ENCODE data around the gene CYP3A7. TPM values are rescaled to one million over a fixed set of nuclear protein-coding genes. Genes with fewer than 3 reads are reported as not detected.

Gene CYP3A7
- total and polyA plus RNA-seq, 2 donors (not counting 3 experiments of a cell fraction or from before 2014, with no cell fraction given), result not detected

DNA sequence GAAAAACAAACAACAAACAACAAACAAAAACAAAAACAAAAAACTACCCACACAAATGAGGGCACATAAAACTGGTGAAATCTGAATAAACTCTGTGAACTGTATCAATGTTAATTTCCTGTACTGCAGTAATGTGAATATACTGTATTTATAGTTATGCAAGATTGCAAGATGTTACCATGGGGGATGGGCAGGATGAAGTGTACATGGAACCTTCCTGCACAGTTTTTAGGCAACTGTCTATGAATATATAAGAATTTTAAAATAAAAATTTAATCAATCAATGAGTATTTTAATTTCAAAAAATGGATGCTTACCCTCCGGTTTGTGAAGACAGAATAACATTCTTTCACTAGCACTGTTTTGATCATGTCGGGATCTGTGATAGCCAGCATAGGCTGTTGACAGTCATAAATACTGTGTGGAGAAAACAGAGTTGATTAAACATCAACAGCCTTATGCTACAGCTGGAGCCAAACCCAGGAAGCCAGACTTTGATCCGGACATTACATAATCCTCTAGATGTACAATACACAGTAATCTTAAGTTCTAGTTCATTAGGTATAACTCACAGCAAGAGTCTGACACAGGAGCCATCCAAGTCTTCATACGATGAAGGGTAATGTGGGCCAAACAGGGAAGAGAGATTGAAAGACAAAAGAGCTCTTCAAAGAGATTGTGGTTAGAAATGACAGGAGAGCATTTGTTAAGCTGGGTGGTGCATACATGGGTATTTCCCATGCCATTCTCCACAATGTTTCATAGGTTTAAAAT lies 14.8 kb downstream of the CYP3A7 start:
- no peak overlapping the region for H2AFZ ChIP-seq (ENCODE audit: low read depth, low read length)
- no peaks in the 10 kb centered on the region for H3K4me1 ChIP-seq (ENCODE audit: control insufficient read depth, extremely low read depth, insufficient read depth, low read length)
- H3K9me1 ChIP-seq (replicated peaks; ENCODE audit: control insufficient read depth, extremely low read depth, insufficient read depth, low read length), result no peaks in the 10 kb centered on the region
- POLR2A ChIA-PET, result no interaction called here
- H3K4me3 ChIP-seq (replicated peaks in 1 of 3; ENCODE audit: insufficient read depth in 1 of 3, low read depth in 1 of 3, low read length in 3 of 3), result no peak overlapping the region
- CTCF ChIA-PET, result no interaction called here
- no peak overlapping the region for H3K27ac ChIP-seq (ENCODE audit: insufficient read depth, low read depth, low read length)
- no TSS peak for BruUV-seq (replicated peaks)
- H3K79me2 ChIP-seq (ENCODE audit: control insufficient read depth, insufficient read depth, low read length), result no peaks in the 10 kb centered on the region
- no peaks in the 10 kb centered on the region for H3K9me3 ChIP-seq (replicated peaks; ENCODE audit: control insufficient read depth, insufficient read depth, low read length)
- no peak overlapping the region for H3K4me2 ChIP-seq (ENCODE audit: insufficient read depth, low read length)
- TF ChIP-seq GATA2 (IDR thresholded peaks at IDR 0.05; ENCODE audit: insufficient read depth, insufficient read length, low read depth, low read length) (no peak), POLR2A (IDR thresholded peaks at IDR 0.05; ENCODE audit: low read depth, low read length) (no peak), MYC (IDR thresholded peaks at IDR 0.05; ENCODE audit: low read depth, low read length) (no peak), CTCF (IDR thresholded peaks at IDR 0.05; ENCODE audit: extremely low read depth in 1 of 2, insufficient read depth in 1 of 2, low read depth in 1 of 2, low read length in 2 of 2) (no peak), POLR2AphosphoS5 (IDR thresholded peaks at IDR 0.05; ENCODE audit: insufficient read depth, low read depth, low read length) (no peak), EZH2 (IDR thresholded peaks at IDR 0.05; ENCODE audit: borderline replicate concordance, low read depth, low read length, severe bottlenecking) (no peak), JUN (IDR thresholded peaks at IDR 0.05; ENCODE audit: borderline replicate concordance, insufficient read depth, insufficient read length, low read depth) (no peak), FOS (IDR thresholded peaks at IDR 0.05; ENCODE audit: borderline replicate concordance, insufficient read depth, low read length) (no peak)
- TF ChIP-seq, protein P1, sequence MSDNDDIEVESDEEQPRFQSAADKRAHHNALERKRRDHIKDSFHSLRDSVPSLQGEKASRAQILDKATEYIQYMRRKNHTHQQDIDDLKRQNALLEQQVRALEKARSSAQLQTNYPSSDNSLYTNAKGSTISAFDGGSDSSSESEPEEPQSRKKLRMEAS (IDR thresholded peaks at IDR 0.05; ENCODE audit: insufficient read depth, insufficient read length), result no peak
- FAIRE-seq (no peak), DNase-seq (ENCODE audit: low read depth, low spot score) (no peak)
- H3K36me3 ChIP-seq (ENCODE audit: control insufficient read depth in 2 of 2, extremely low read depth in 1 of 2, insufficient read depth in 2 of 2, low read length in 2 of 2), result no peaks in the 10 kb centered on the region
- peaks cover 3 to 5% of the 10 kb centered on the region in 2 experiments for H3K27me3 ChIP-seq (ENCODE audit: control insufficient read depth in 2 of 2, insufficient read depth in 2 of 2, low read length in 2 of 2)
- H3K9ac ChIP-seq (replicated peaks; ENCODE audit: extremely low read depth, insufficient read depth, low read length), result no peak overlapping the region
- dilution Hi-C loops (cut with MboI; ENCODE audit: extremely low pct_ligation_motif_present, low sequenced_read_pairs) (no loop called here), intact Hi-C loops (cut with micrococcal nuclease) (no loop called here)
- no peaks in the 10 kb centered on the region for H4K20me1 ChIP-seq (replicated peaks; ENCODE audit: control insufficient read depth, extremely low read depth, insufficient read depth, low read length)

All from endothelial cell of umbilical vein (primary cell).